ENCODE results near the gene HUWE1.

HUWE1 gene

GRCh38 chrX:53494436-53494835 lies 192.1 kb downstream of the HUWE1 start:
- TF ChIP-seq REST (IDR thresholded peaks at IDR 0.05; ENCODE audit: insufficient read depth in 1 of 2, low read depth in 2 of 2, low read length in 2 of 2) = no peak
- TF ChIP-seq FOXP2 (optimal IDR thresholded peaks at IDR 0.05; ENCODE audit: borderline replicate concordance, extremely low read depth, extremely low read length, insufficient read depth) = no peak
- no peak for TF ChIP-seq SIN3A (IDR thresholded peaks at IDR 0.05; ENCODE audit: borderline replicate concordance, insufficient read depth, low read length)
- no peak for TF ChIP-seq POLR2AphosphoS5 (IDR thresholded peaks at IDR 0.05; ENCODE audit: low read depth, low read length)
- no peak for TF ChIP-seq TAF1 (IDR thresholded peaks at IDR 0.05; ENCODE audit: borderline replicate concordance, insufficient read depth, low read length)

- TF ChIP-seq FOXP2 (optimal IDR thresholded peaks at IDR 0.05; ENCODE audit: borderline replicate concordance, extremely low read depth, extremely low read length, insufficient read depth) (no peak), SIN3A (IDR thresholded peaks at IDR 0.05; ENCODE audit: borderline replicate concordance, insufficient read depth, low read length) (no peak), TAF1 (IDR thresholded peaks at IDR 0.05; ENCODE audit: borderline replicate concordance, insufficient read depth, low read length) (no peak), POLR2AphosphoS5 (IDR thresholded peaks at IDR 0.05; ENCODE audit: low read depth, low read length) (no peak), REST (IDR thresholded peaks at IDR 0.05; ENCODE audit: insufficient read depth in 1 of 2, low read depth in 2 of 2, low read length in 2 of 2) (no peak)
These were observed 200.2 kb downstream of the HUWE1 start for GRCh38 chrX:53486285-53486684.

GRCh38 chrX:53483838-53484405 lies 202.6 kb downstream of the HUWE1 start:
- TF ChIP-seq REST (IDR thresholded peaks at IDR 0.05; ENCODE audit: insufficient read depth in 1 of 2, low read depth in 2 of 2, low read length in 2 of 2) (no peak), FOXP2 (optimal IDR thresholded peaks at IDR 0.05; ENCODE audit: borderline replicate concordance, extremely low read depth, extremely low read length, insufficient read depth) (no peak), TAF1 (IDR thresholded peaks at IDR 0.05; ENCODE audit: borderline replicate concordance, insufficient read depth, low read length) (no peak), POLR2AphosphoS5 (IDR thresholded peaks at IDR 0.05; ENCODE audit: low read depth, low read length) (no peak), SIN3A (IDR thresholded peaks at IDR 0.05; ENCODE audit: borderline replicate concordance, insufficient read depth, low read length) (no peak)

- TF ChIP-seq REST (IDR thresholded peaks at IDR 0.05; ENCODE audit: insufficient read depth in 1 of 2, low read depth in 2 of 2, low read length in 2 of 2) (no peak), TAF1 (IDR thresholded peaks at IDR 0.05; ENCODE audit: borderline replicate concordance, insufficient read depth, low read length) (no peak), POLR2AphosphoS5 (IDR thresholded peaks at IDR 0.05; ENCODE audit: low read depth, low read length) (no peak), FOXP2 (optimal IDR thresholded peaks at IDR 0.05; ENCODE audit: borderline replicate concordance, extremely low read depth, extremely low read length, insufficient read depth) (no peak), SIN3A (IDR thresholded peaks at IDR 0.05; ENCODE audit: borderline replicate concordance, insufficient read depth, low read length) (no peak)
These were observed 203.1 kb downstream of the HUWE1 start for GRCh38 chrX:53483416-53483815.
